Measurements from ENCODE around the gene SULT1A2.
"Not testable (repeated sequence)": the region's sequence is repeated elsewhere in the genome, so short reads cannot be mapped to it uniquely, and the experiment has no call there.

Gene SULT1A2

GRCh38 chr16:28608867-28609596 lies 12.2 kb upstream of the SULT1A2 start:
- not testable (repeated sequence) for DNase-seq

DNA sequence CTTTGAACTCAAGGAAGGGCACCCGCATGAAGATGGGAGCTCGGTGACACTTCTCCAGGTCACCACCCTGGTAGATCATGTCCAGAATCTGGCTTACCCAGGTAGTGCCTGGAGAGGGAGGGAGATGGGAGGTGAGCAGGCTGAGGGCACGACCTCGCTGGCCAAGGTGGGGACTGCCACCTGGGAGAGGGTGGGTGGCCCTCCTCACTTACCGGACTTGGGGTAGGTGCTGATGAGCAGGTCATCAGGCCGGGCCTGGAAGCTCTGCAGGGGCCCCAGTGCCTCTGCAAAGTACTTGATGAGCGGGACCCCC lies 11.6 kb upstream of the SULT1A2 start:
- DNase-seq: not testable (repeated sequence)

DNA sequence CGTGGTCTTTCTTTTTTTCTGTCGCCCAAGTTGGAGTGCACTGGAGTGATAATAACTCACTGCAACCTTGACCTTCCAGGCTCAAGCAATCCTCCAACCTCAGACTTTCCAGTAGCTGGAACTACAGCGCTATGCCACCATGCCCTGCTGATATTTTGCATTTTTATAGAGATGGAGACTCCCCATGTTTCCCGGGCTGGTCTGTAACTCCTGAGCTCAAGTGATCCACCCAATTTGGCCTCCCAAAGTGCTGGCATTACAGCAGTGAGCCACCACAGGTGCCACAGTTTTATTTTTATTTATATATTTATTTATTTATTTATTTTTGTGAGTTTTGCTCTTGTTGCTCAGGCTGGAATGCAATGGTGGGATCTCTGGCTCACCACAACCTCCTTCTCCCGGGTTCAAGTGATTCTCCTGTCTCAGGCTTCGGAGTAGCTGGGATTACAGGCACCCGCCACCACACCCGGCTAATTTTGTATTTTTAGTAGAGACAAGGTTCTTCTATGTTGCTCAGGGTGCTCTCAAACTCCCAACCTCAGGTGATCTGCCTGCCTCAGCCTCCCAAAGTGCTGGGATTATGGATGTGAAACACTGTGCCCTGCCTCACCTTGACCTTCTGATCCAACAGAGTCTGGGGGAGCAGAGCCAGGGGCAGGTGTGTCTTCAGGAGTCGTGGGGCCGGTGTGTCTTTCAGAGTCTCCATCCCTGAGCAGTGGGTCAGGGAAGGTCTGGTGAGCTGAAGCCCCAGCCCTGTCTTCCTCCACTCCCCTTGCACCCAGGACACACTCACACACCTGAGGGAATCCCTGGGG lies 11.0 kb upstream of the SULT1A2 start:
- DNase-seq: not testable (repeated sequence)

- DNase-seq: no peak
Measured at GRCh38 chr16:28607116-28607623, 10.3 kb upstream of the SULT1A2 start.

DNA sequence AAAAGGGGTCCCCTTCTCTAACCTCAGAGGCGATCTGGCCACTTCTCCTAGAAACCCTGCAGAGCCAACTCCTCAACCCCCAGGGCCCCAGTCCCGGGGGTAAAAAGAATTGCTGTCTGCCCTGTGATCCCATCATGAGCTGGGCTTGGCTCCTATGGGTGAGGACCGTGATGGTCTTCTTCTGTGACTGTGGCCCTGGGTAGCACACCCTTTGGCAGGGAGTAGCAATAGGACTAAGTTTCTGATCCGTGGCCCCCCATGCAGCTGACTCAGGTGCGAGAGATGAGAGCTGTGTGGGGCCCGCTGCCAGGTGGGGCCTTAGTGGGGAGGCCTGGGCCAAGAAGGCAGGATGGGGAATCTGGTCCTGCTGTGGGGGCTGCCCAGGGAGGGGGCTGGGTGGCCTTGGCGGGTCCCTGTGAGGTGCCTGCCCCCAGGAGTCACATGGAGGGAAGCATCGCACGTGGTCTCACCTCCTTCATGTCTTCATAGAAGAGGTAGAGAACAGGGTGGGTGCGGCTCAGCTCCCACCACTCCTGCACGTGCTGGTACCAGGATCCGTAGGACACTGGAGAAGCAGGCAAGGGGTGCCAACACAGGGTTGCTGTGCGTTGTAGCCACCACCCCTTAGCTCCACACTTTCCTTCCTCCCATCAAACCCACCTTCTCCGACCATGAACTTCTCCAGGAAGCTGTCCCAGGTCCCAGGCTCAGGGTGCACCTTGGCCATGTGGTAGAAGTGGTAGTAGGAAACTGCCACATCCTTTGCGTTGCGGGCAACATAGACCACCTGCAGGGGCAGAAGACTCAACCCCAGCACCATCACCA lies 9.7 kb upstream of the SULT1A2 start:
- DNase-seq: no peak

DNA sequence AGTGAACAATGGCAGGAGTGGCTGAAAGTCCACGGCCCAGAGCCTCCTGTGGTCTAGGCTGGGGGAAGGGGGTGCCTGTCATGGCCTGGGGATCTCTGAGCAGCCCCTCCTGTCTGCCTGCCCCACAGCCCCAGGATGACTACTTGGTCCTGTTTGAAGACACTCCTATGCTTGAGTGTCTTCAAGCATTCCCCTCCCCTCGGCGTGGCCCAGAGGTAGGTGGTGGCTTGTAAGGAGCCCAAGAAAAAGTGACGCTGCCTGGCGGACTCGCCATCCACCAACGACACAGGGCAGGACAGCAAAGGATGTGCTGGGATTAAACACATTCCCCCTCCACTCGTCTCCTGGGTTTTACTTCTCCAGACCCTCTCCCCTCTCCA lies 7.3 kb upstream of the SULT1A2 start:
- no peak for DNase-seq

DNA sequence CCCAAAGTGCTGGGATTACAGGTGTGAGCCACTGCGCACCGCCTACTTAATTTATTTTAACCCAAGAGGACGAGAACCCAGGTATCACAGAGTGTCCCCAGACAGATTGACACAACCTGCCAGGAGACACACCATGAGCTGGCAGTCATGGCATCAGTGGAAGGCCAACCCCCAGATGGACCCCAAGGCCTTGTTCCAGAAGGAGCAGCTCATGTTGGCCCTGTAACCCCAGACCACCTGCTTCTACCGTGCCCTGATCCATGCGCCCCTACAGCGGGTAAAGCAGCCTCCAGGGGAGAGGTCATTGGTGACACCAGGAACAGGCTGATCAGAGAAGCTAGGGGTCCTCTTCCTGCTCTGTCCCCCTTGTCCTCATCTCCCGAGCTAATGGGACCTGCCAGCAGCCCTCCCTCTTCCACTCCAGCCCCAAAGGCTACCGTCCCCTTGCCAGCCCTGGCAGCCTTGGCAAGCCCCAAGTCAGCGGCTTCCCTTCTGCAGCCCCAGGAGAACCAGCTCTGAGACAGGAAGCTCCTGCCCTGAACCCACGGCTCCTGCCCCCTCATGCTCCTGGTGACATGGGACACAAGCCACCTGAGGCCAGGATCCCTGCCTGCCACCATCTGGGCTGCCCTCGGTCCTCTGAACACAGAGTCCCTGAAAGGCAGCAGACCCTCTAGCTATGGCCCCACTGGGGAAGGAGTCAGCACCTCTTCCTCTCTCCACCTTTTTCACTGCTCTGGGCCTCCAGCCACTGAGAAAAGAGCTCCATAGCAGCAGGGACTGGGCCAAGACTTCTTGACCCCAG lies 6.7 kb upstream of the SULT1A2 start:
- no peak for DNase-seq

GRCh38 chr16:28602529-28602928 lies 5.7 kb upstream of the SULT1A2 start:
- no peak for DNase-seq

GRCh38 chr16:28602062-28602461 lies 5.2 kb upstream of the SULT1A2 start:
- DNase-seq: not testable (repeated sequence)

DNA sequence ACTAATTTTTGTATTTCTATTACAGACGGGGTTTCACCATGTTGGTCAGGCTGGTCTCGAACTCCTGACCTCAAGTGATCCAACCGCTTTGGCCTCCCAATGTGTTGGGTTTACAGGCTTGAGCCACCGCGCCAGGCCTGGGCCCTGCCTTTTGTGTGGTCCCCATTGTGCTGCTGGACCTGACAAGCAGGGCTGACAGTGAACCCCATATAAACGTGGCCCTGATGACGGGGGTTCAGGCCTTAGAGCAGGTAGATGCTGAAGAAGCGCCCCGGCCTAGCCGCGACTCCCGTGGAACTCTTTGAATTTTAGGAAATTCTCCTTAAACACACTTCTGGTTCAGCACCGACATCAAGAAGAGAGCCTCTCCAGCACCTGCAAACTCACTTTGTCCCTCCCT lies 4.7 kb upstream of the SULT1A2 start:
- not testable (repeated sequence) for DNase-seq

DNA sequence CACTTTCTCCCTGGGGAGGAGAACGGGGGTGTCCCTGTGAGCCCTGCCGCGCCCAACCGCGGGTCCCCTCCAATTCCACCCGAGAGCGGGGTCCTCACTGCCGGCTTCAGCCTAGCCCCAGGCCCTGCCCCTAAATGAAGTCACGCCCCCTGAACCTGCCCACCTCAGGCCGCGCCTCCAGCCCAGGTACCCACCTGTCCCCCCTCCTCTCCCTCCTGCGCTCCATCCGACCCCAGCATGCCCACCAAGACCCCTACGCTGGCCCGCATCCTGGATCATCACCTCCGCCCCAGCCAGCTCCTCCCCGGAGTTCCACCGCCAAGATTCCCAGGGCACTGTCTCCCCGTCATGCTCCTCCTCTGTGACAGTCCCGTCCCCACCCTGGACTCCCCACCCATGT lies 4.1 kb upstream of the SULT1A2 start:
- not testable (repeated sequence) for DNase-seq

- DNase-seq: not testable (repeated sequence)
Measured at GRCh38 chr16:28599377-28600285, 2.8 kb upstream of the SULT1A2 start.

DNA sequence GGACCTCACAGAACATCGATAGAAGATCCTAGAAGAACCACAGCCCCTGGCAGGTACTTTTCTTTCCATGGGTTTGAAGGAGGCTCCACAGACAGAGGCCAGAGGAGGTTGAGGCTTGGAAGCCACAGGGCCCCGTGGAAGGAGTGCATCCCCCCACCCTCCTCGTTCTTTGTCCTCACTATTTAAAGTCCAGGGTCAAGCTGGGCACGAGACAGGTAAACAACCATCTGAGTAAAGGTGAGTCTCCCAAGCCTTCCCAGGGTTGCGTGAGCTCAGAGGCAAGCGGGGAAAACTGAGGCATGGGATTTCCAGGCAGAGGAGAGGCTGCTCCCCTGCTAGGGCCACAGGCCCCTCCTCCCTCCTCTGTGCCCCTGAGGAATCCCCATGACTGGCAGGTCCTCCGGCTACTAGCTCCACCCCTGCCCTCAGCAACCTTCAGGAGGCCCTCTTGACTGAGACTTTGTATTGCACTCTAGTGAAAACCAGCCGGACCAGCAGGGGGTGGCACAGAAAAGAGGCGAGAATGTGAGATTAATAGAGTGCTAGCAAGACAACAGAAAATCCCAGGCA lies 927 bp upstream of the SULT1A2 start:
- DNase-seq: no peak

- no peak for DNase-seq
Measured at GRCh38 chr16:28596115-28596630, 677 bp downstream of the SULT1A2 start.

GRCh38 chr16:28595451-28595850 lies 1.4 kb downstream of the SULT1A2 start:
- DNase-seq: not testable (repeated sequence)

DNA sequence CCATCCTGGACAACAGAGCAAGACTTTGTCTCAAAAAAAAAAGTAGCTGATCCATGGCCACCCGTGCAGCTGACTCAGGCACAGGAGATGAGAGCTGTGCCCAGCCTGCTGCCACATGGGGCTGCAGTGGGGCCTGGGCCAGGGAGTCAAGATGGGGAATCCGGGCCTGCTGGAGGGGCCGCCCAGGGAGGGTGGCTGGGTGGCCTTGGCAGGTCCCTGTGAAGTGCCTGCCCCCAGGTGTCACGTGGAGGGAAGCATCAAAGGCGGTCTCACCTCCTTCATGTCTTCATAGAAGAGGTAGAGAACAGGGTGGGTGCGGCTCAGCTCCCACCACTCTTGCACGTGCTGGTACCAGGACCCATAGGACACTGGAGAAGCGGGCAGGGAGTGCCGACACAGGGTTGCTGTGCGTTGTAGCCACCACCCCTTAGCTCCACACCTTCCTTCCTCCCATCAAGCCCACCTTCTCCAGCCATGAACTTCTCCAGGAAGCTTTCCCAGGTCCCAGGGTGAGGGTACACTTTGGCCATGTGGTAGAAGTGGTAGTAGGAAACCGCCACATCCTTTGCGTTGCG lies 3.8 kb downstream of the SULT1A2 start:
- no peak for DNase-seq

- DNase-seq: no peak
Measured at GRCh38 chr16:28592511-28592910, 4.3 kb downstream of the SULT1A2 start.

DNA sequence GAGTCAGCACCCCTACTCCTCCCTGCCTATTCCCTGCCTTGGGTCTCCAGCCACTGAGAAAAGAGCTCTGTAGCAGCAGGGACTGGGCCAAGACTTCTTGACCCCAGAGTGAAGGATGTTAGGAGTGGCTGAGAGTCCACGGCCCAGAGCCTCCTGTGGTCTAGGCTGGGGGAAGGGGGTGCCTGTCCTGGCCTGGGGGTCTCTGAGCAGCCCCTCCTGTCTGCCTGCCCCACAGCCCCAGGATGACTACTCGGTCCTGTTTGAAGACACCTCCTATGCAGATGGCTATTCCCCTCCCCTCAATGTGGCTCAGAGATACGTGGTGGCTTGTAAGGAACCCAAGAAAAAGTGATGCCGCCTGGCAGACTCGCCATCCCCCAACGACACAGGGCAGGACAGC lies 5.5 kb downstream of the SULT1A2 start:
- DNase-seq: no peak

- no peak for DNase-seq
Measured at GRCh38 chr16:28590384-28591340, 6.2 kb downstream of the SULT1A2 start.

Measured in T-helper 9 cell (primary cell).